Activated CD8-positive, alpha-beta T cell treated with anti-CD3 and anti-CD28 coated beads, Interleukin-2, amount 10 ng/mL, durations not matched to agents 7 days and 5 days (primary cell): ENCODE data around the gene KCNC2. TPM values are rescaled to one million over a fixed set of nuclear protein-coding genes. Genes with fewer than 3 reads are reported as not detected.

ENCODE experiments used
- ATAC-seq: fragments of 150-1000 bp; cut with Tn5 transposase; one replicate; pipeline ENCODE4 v1.10.0; 2021; ENCODE audit warnings: moderate library complexity
- CTCF ChIA-PET: fragments of 350-600 bp; sonication (Branson Sonifier 250); formaldehyde crosslinking; loops from one replicate; lab custom pipeline; 2021; ENCODE audit warnings: antibody characterized with exemption; lab: Charles Lee
- POLR2A ChIA-PET: fragments of 350-600 bp; sonication (Branson Sonifier 250); formaldehyde crosslinking; loops from one replicate; lab custom pipeline; 2021; ENCODE audit warnings: antibody characterized with exemption; lab: Charles Lee
- DNase-seq: peaks from one replicate; pipeline ENCODE4 v3.0.0-alpha.2; 2020
- H3K27ac Mint-ChIP-seq: one replicate; pipeline ENCODE4 v1.8.0; 2021; ENCODE audit warnings: mild to moderate bottlenecking, mixed read lengths
- H3K27me3 Mint-ChIP-seq: one replicate; pipeline ENCODE4 v1.8.0; 2021; ENCODE audit warnings: low read depth, mixed read lengths
- H3K36me3 Mint-ChIP-seq: one replicate; pipeline ENCODE4 v1.8.0; 2021; ENCODE audit warnings: low read depth, mixed read lengths
- H3K4me1 Mint-ChIP-seq: one replicate; pipeline ENCODE4 v1.8.0; 2021; ENCODE audit warnings: low read depth, mixed read lengths
- H3K4me3 Mint-ChIP-seq: one replicate; pipeline ENCODE4 v1.8.0; 2021; ENCODE audit warnings: mild to moderate bottlenecking, mixed read lengths
- H3K9me3 Mint-ChIP-seq: one replicate; pipeline ENCODE4 v1.8.0; 2022; ENCODE audit warnings: mixed read lengths; ENCODE audit not compliant: insufficient read depth
- total RNA-seq, 2 experiments: library from RNA; stranded (reverse); gene quantifications; one replicate each; pipeline ENCODE4 v1.2.3, GENCODE V29; 2021

Gene KCNC2
- total RNA-seq, 2 experiments from 2014 or later, result not detected

DNA sequence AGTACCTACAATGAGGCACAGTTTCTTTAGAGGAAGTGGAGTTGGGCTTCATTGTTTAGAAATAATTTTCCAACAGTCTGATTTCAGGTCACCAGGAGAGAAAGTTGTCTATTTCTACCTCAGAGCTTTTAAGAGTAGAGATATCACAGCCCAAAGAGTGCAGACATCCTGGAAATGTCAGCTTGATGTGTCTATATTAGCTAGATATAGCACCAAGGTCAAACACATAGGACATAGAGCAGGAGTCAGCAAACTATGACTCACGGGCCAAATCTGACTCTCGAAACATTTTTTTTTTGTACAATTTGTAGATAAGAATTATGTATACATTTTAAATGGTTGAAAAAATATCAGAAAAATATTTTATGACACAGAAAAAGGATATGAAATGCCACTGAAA, 53.7 kb downstream of the KCNC2 start:
- DNase-seq (no peak), ATAC-seq (no peak)
- H3K27me3 Mint-ChIP-seq, result no peaks in the 10 kb centered on the region
- no peaks in the 10 kb centered on the region for H3K36me3 Mint-ChIP-seq
- H3K9me3 Mint-ChIP-seq, result no peaks in the 10 kb centered on the region
- ChIA-PET POLR2A (no interaction called here), CTCF (no interaction called here)
- H3K4me1 Mint-ChIP-seq, result no peaks in the 10 kb centered on the region
- H3K27ac Mint-ChIP-seq, result no peak overlapping the region
- no peak overlapping the region for H3K4me3 Mint-ChIP-seq

DNA sequence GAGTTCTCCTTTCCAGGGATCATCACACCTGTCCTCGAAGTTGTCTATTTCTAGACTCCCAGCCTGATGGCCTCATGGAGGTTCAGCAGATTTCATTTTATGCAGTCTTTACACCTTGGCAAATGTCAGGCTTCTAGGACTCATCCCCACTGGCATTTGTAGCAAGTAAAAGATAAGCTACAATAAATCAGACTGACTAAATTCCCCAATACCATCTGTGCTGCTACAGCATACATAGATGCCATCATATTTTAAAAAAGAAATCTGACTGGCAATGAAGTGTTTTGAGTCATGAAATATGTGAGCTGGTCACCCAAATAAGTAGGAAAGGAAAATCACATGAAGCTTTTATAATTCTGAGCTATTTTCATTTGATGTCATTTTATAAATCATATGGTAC, 55.3 kb downstream of the KCNC2 start:
- no peaks in the 10 kb centered on the region for H3K4me1 Mint-ChIP-seq
- CTCF ChIA-PET, result no interaction called here
- H3K36me3 Mint-ChIP-seq, result no peaks in the 10 kb centered on the region
- H3K27me3 Mint-ChIP-seq, result peaks cover 4% of the 10 kb centered on the region
- DNase-seq, result no peak
- no peak for ATAC-seq
- POLR2A ChIA-PET, result no interaction called here
- no peaks in the 10 kb centered on the region for H3K9me3 Mint-ChIP-seq
- H3K4me3 Mint-ChIP-seq, result no peak overlapping the region
- no peak overlapping the region for H3K27ac Mint-ChIP-seq

- CTCF ChIA-PET, result no interaction called here
- DNase-seq (no peak), ATAC-seq (no peak)
- Mint-ChIP-seq H3K4me1 (no peaks in the 10 kb centered on the region), H3K9me3 (no peaks in the 10 kb centered on the region), H3K4me3 (no peak overlapping the region), H3K27me3 (no peaks in the 10 kb centered on the region), H3K27ac (no peak overlapping the region), H3K36me3 (no peaks in the 10 kb centered on the region)
- POLR2A ChIA-PET, result no interaction called here
Observed at GRCh38 chr12:75139196-75139595, 70.4 kb downstream of the KCNC2 start.

GRCh38 chr12:75137896-75138295, 71.7 kb downstream of the KCNC2 start:
- ChIA-PET POLR2A (no interaction called here), CTCF (no interaction called here)
- H3K27me3 Mint-ChIP-seq, result no peaks in the 10 kb centered on the region
- no peak overlapping the region for H3K4me3 Mint-ChIP-seq
- no peaks in the 10 kb centered on the region for H3K9me3 Mint-ChIP-seq
- ATAC-seq (no peak), DNase-seq (no peak)
- H3K27ac Mint-ChIP-seq, result no peak overlapping the region
- H3K36me3 Mint-ChIP-seq, result no peaks in the 10 kb centered on the region
- no peaks in the 10 kb centered on the region for H3K4me1 Mint-ChIP-seq

- Mint-ChIP-seq H3K4me1 (no peaks in the 10 kb centered on the region), H3K4me3 (no peak overlapping the region), H3K9me3 (no peaks in the 10 kb centered on the region), H3K27ac (no peak overlapping the region), H3K36me3 (no peaks in the 10 kb centered on the region), H3K27me3 (no peaks in the 10 kb centered on the region)
- ChIA-PET POLR2A (no interaction called here), CTCF (no interaction called here)
- no peak for DNase-seq
- no peak for ATAC-seq
Observed at GRCh38 chr12:75135026-75135425, 74.6 kb downstream of the KCNC2 start.

- no peak overlapping the region for H3K27ac Mint-ChIP-seq
- no peak overlapping the region for H3K4me3 Mint-ChIP-seq
- ChIA-PET CTCF (no interaction called here), POLR2A (no interaction called here)
- no peaks in the 10 kb centered on the region for H3K4me1 Mint-ChIP-seq
- ATAC-seq, result no peak
- H3K27me3 Mint-ChIP-seq, result no peaks in the 10 kb centered on the region
- H3K9me3 Mint-ChIP-seq, result no peaks in the 10 kb centered on the region
- no peaks in the 10 kb centered on the region for H3K36me3 Mint-ChIP-seq
- DNase-seq, result no peak
Observed at GRCh38 chr12:75130811-75131210, 78.8 kb downstream of the KCNC2 start.

DNA sequence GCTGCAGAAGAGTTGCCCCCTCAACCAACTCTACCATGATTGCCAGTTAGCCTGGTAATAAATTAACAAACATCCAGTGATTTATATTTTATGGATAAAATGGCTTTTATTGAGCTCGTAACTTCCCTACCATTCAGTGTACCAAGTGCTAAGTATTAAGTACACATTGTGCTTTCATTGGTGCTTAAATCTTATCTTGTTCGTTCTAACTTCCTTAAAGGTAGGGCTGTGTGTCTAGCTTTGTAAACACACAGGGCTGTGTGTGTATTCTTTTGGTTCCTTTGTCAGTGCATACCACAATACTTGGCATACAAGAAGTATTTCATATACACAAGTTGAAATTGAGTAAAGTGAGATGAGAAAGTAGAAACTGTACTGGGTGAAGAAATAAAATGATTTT, 80.4 kb downstream of the KCNC2 start:
- no peaks in the 10 kb centered on the region for H3K9me3 Mint-ChIP-seq
- ATAC-seq, result no peak
- no peak overlapping the region for H3K27ac Mint-ChIP-seq
- no peak for DNase-seq
- POLR2A ChIA-PET, result no interaction called here
- H3K4me3 Mint-ChIP-seq, result no peak overlapping the region
- H3K36me3 Mint-ChIP-seq, result no peaks in the 10 kb centered on the region
- CTCF ChIA-PET, result no interaction called here
- H3K27me3 Mint-ChIP-seq, result no peaks in the 10 kb centered on the region
- no peaks in the 10 kb centered on the region for H3K4me1 Mint-ChIP-seq

GRCh38 chr12:75121036-75121705, 88.5 kb downstream of the KCNC2 start:
- CTCF ChIA-PET, result no interaction called here
- H3K9me3 Mint-ChIP-seq, result no peaks in the 10 kb centered on the region
- ATAC-seq (no peak), DNase-seq (no peak)
- no peaks in the 10 kb centered on the region for H3K4me1 Mint-ChIP-seq
- H3K27me3 Mint-ChIP-seq, result no peaks in the 10 kb centered on the region
- H3K27ac Mint-ChIP-seq, result no peak overlapping the region
- H3K4me3 Mint-ChIP-seq, result no peak overlapping the region
- POLR2A ChIA-PET, result no interaction called here
- no peaks in the 10 kb centered on the region for H3K36me3 Mint-ChIP-seq

- Mint-ChIP-seq H3K4me3 (no peak overlapping the region), H3K9me3 (no peaks in the 10 kb centered on the region), H3K27ac (no peak overlapping the region), H3K4me1 (no peaks in the 10 kb centered on the region), H3K36me3 (no peaks in the 10 kb centered on the region), H3K27me3 (no peaks in the 10 kb centered on the region)
- CTCF ChIA-PET, result no interaction called here
- DNase-seq (no peak), ATAC-seq (no peak)
- POLR2A ChIA-PET, result no interaction called here
Observed at GRCh38 chr12:75120311-75120711, 89.3 kb downstream of the KCNC2 start.

DNA sequence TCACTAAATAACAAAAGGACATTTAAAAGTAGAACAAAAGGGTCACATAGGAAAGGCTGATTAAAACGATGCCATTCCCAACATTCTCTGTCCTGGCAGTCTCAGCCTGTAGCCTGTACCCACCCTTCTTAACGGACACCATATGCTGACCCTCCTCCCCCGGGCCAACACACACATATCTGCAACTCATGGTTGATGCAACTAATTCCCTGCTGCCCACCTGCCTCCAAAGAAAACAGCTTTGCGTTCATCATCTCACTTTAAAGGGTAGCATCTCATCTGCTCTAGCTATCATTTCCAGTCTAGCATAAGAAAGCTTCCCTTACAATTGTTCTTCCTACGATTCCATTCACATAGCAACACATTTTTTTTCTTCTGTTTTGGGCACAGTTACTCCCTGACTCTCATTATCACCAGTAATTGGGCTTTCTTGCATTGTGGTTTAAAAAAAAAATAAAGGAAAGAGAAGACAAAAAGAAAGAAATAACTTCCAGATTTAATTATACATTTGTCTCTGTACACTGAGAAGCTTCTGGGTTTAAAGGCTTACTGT, 92.9 kb downstream of the KCNC2 start:
- H3K4me1 Mint-ChIP-seq, result no peaks in the 10 kb centered on the region
- no peaks in the 10 kb centered on the region for H3K9me3 Mint-ChIP-seq
- ATAC-seq (no peak), DNase-seq (no peak)
- ChIA-PET POLR2A (no interaction called here), CTCF (no interaction called here)
- no peak overlapping the region for H3K27ac Mint-ChIP-seq
- H3K36me3 Mint-ChIP-seq, result no peaks in the 10 kb centered on the region
- H3K4me3 Mint-ChIP-seq, result no peak overlapping the region
- no peaks in the 10 kb centered on the region for H3K27me3 Mint-ChIP-seq

DNA sequence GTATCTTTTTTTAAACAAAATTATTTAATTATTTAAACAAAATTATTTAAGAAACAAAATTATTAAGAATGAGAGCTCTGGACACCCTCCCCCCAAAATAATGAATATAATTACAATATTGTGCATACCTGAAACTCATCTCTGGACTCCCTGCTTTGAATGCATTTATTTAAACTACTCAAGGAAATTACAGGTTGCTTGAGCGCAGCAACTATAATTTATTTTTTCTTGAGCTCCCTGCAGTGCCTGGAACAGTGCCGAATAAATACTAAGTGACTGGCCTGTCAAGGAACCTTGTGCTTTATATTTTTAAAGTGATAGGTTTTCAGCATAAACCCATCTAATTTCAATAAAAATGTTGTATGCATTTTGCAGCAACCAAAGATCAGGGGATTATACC, 93.9 kb downstream of the KCNC2 start:
- CTCF ChIA-PET, result no interaction called here
- no peaks in the 10 kb centered on the region for H3K36me3 Mint-ChIP-seq
- H3K27ac Mint-ChIP-seq, result no peak overlapping the region

DNA sequence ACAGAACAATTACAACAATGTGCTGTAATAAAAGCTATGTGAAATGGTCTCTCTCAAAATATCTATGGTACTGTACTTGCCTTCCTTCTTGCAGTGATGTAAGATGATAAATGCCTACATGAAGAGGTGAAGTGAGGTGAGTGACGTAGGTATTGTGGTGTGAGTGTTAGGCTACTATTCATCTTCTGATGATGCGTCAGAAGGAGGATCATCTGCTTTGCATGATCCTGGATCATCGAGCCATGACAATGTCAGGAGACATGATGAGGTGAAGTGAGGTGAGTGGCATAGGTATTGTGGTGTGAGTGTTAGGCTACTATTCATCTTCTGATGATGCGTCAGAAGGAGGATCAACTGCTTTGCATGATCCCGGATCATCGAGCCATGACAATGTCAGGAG, 105.8 kb downstream of the KCNC2 start:
- no peak overlapping the region for H3K4me3 Mint-ChIP-seq

More for the DNA sequence above, 93.9 kb downstream of the KCNC2 start:
- ATAC-seq (no peak), DNase-seq (no peak)
- H3K4me1 Mint-ChIP-seq, result no peaks in the 10 kb centered on the region
- H3K27me3 Mint-ChIP-seq, result no peaks in the 10 kb centered on the region
- POLR2A ChIA-PET, result no interaction called here
- no peaks in the 10 kb centered on the region for H3K9me3 Mint-ChIP-seq
- no peak overlapping the region for H3K4me3 Mint-ChIP-seq

DNA sequence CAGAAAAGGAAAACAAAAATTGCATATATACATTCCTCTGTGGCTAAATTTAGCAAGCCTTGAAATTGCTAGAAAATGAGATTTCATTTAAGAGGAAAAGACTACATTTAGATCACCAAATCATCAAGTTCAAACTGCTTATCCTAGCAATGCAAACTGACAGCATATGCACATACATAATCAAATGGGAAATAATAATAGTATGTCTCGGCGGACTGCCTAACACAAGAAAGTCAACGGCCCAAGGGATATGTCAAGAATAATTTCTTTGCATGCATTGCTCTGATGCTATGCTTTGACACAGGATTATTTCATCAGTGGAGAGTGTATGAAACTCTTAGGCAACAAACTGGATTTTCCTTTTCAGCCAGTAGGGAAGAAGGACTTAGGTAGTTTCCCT, 107.9 kb downstream of the KCNC2 start:
- Mint-ChIP-seq H3K36me3 (no peaks in the 10 kb centered on the region), H3K27me3 (no peaks in the 10 kb centered on the region), H3K4me1 (no peaks in the 10 kb centered on the region), H3K27ac (no peak overlapping the region), H3K4me3 (no peak overlapping the region), H3K9me3 (no peaks in the 10 kb centered on the region)
- ChIA-PET POLR2A (no interaction called here), CTCF (no interaction called here)
- DNase-seq (no peak), ATAC-seq (no peak)

More for the DNA sequence above, 105.8 kb downstream of the KCNC2 start:
- DNase-seq (no peak), ATAC-seq (no peak)
- no peak overlapping the region for H3K27ac Mint-ChIP-seq
- H3K36me3 Mint-ChIP-seq, result no peaks in the 10 kb centered on the region
- no peaks in the 10 kb centered on the region for H3K4me1 Mint-ChIP-seq
- no peaks in the 10 kb centered on the region for H3K9me3 Mint-ChIP-seq
- ChIA-PET CTCF (no interaction called here), POLR2A (no interaction called here)
- no peaks in the 10 kb centered on the region for H3K27me3 Mint-ChIP-seq
